ENCODE results near the gene SLC2A3.
"Not testable (repeated sequence)": the region's sequence is repeated elsewhere in the genome, so short reads cannot be mapped to it uniquely, and the experiment has no call there.

Gene SLC2A3

GRCh38 chr12:7935590-7936581 lies at the start of gene SLC2A3:
Gene SLC2A3 (minus strand): TSS chr12:7936187. CDS start chr12:7936034, 153 bp downstream.
- DNase-seq (ENCODE audit: low read depth in 2 of 2): peak in 1 of 2 donors; percentile 55

- no peak for DNase-seq (ENCODE audit: low read depth in 2 of 2)
Observed at GRCh38 chr12:7984900-7985299, 48.9 kb upstream of the SLC2A3 start.

GRCh38 chr12:7983460-7983859 lies 47.5 kb upstream of the SLC2A3 start:
- DNase-seq (ENCODE audit: low read depth in 2 of 2): not testable (repeated sequence)

- DNase-seq (ENCODE audit: low read depth in 2 of 2): not testable (repeated sequence)
Observed at GRCh38 chr12:7983019-7983418, 47.0 kb upstream of the SLC2A3 start.

GRCh38 chr12:7982332-7982735 lies 46.3 kb upstream of the SLC2A3 start:
- not testable (repeated sequence) for DNase-seq (ENCODE audit: low read depth in 2 of 2)

- no peak for DNase-seq (ENCODE audit: low read depth in 2 of 2)
Observed at GRCh38 chr12:7981446-7981845, 45.5 kb upstream of the SLC2A3 start.

- not testable (repeated sequence) for DNase-seq (ENCODE audit: low read depth in 2 of 2)
Observed at GRCh38 chr12:7977351-7978124, 41.6 kb upstream of the SLC2A3 start.

- DNase-seq (ENCODE audit: low read depth in 2 of 2): no peak
Observed at GRCh38 chr12:7973457-7973825, 37.5 kb upstream of the SLC2A3 start.

GRCh38 chr12:7972734-7973456 lies 36.9 kb upstream of the SLC2A3 start:
- DNase-seq (ENCODE audit: low read depth in 2 of 2): no peak

- DNase-seq (ENCODE audit: low read depth in 2 of 2): not testable (repeated sequence)
Observed at GRCh38 chr12:7972269-7972668, 36.3 kb upstream of the SLC2A3 start.

- DNase-seq (ENCODE audit: low read depth in 2 of 2): not testable (repeated sequence)
Observed at GRCh38 chr12:7971765-7972164, 35.8 kb upstream of the SLC2A3 start.

- peak; percentile 84 to 89 for DNase-seq (ENCODE audit: low read depth in 2 of 2)
Observed at GRCh38 chr12:7970475-7971252, 34.7 kb upstream of the SLC2A3 start.

GRCh38 chr12:7966563-7966962 lies 30.6 kb upstream of the SLC2A3 start:
- DNase-seq (ENCODE audit: low read depth in 2 of 2): peak in 1 of 2 donors; percentile 37

GRCh38 chr12:7964669-7965068 lies 28.7 kb upstream of the SLC2A3 start:
- DNase-seq (ENCODE audit: low read depth in 2 of 2): not testable (repeated sequence)

GRCh38 chr12:7961395-7962178 lies 25.6 kb upstream of the SLC2A3 start:
- no peak for DNase-seq (ENCODE audit: low read depth in 2 of 2)

- peak in 1 of 2 donors; percentile 38 for DNase-seq (ENCODE audit: low read depth in 2 of 2)
Observed at GRCh38 chr12:7959701-7960121, 23.7 kb upstream of the SLC2A3 start.

GRCh38 chr12:7959278-7959677 lies 23.3 kb upstream of the SLC2A3 start:
- no peak for DNase-seq (ENCODE audit: low read depth in 2 of 2)

- DNase-seq (ENCODE audit: low read depth in 2 of 2): not testable (repeated sequence)
Observed at GRCh38 chr12:7954877-7955276, 18.9 kb upstream of the SLC2A3 start.

GRCh38 chr12:7954418-7954817 lies 18.4 kb upstream of the SLC2A3 start:
- DNase-seq (ENCODE audit: low read depth in 2 of 2): not testable (repeated sequence)

GRCh38 chr12:7953912-7954311 lies 17.9 kb upstream of the SLC2A3 start:
- DNase-seq (ENCODE audit: low read depth in 2 of 2): not testable (repeated sequence)

All from stimulated activated CD8-positive, alpha-beta memory T cell treated with anti-CD3 and anti-CD28 coated beads, Interleukin-2, amount 100 ng/mL, for 48 hours (primary cell).